ENCODE measurements around the gene NUDCD2. TPM values are rescaled to one million over a fixed set of nuclear protein-coding genes. Genes with fewer than 3 reads are reported as not detected.

Gene NUDCD2
- total and polyA plus RNA-seq, 9 of the 15 experiments (the other 6 are each of a cell fraction or from before 2014, with no cell fraction given) = 14.6 to 76.9 (median 32.5) TPM

DNA sequence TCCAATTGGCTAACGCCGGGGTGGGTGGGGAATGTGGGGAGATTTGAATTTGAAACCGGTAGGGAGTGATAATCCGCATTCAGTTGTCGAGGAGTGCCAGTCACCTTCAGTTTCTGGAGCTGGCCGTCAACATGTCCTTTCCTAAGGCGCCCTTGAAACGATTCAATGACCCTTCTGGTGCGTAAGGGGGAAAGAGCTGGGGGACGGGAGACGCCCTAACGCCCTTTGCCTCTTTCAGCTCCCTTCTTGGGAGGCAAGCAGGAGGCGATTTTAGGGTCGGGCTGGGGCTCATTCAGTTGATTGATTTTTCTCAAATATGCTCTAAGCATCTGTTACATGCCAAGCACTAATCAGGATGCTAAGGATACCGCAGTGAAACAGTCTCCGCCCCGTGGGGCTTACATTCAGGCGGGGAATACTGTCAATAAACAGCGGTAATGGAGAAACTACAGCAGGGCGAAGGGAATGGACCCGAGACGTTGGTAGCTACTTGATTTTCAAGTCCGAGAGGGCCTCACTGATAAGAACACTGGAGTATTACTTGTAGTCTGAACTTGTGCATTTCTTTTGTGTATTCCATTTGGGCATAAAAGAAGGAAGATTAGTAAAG lies 765 bp upstream of the NUDCD2 start, which contains the start of gene HMMR (continued):
- TF ChIP-seq, protein P1, sequence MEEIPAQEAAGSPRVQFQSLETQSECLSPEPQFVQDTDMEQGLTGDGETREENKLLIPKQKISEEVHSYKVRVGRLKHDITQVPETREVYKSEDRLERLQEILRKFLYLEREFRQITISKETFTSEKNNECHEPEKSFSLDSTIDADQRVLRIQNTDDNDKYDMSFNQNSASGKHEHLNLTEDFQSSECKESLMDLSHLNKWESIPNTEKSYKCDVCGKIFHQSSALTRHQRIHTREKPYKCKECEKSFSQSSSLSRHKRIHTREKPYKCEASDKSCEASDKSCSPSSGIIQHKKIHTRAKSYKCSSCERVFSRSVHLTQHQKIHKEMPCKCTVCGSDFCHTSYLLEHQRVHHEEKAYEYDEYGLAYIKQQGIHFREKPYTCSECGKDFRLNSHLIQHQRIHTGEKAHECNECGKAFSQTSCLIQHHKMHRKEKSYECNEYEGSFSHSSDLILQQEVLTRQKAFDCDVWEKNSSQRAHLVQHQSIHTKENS (CRISPR knock-in tag; IDR thresholded peaks at IDR 0.05) = no peak
- TF ChIP-seq POLR2H (tag; IDR thresholded peaks at IDR 0.05; ENCODE audit: low read depth) (peak; percentile 93), HNRNPLL (IDR thresholded peaks at IDR 0.05; ENCODE audit: low read depth, low read length, poor library complexity, severe bottlenecking) (no peak), KDM1A (IDR thresholded peaks at IDR 0.05) (no peak), FOXJ3 (CRISPR knock-in tag; IDR thresholded peaks at IDR 0.05) (no peak), CXXC5 (CRISPR knock-in tag; IDR thresholded peaks at IDR 0.05) (no peak), BRD4 (IDR thresholded peaks at IDR 0.05) (peak; percentile 37), ARID2 (IDR thresholded peaks at IDR 0.05) (0 out of 2 replicates have a peak, but pooled peaks have one; percentile 43), ZNF79 (CRISPR knock-in tag; IDR thresholded peaks at IDR 0.05; ENCODE audit: low read depth) (no peak), TRIM24 (IDR thresholded peaks at IDR 0.05) (no peak), MEF2A (IDR thresholded peaks at IDR 0.05; ENCODE audit: control insufficient read depth, low read depth, low read length) (no peak), KDM5B (IDR thresholded peaks at IDR 0.05; ENCODE audit: insufficient replicate concordance, low read depth, low read length) (no peak), HIVEP1 (CRISPR knock-in tag; IDR thresholded peaks at IDR 0.05) (no peak)
- TF ChIP-seq, protein P2, sequence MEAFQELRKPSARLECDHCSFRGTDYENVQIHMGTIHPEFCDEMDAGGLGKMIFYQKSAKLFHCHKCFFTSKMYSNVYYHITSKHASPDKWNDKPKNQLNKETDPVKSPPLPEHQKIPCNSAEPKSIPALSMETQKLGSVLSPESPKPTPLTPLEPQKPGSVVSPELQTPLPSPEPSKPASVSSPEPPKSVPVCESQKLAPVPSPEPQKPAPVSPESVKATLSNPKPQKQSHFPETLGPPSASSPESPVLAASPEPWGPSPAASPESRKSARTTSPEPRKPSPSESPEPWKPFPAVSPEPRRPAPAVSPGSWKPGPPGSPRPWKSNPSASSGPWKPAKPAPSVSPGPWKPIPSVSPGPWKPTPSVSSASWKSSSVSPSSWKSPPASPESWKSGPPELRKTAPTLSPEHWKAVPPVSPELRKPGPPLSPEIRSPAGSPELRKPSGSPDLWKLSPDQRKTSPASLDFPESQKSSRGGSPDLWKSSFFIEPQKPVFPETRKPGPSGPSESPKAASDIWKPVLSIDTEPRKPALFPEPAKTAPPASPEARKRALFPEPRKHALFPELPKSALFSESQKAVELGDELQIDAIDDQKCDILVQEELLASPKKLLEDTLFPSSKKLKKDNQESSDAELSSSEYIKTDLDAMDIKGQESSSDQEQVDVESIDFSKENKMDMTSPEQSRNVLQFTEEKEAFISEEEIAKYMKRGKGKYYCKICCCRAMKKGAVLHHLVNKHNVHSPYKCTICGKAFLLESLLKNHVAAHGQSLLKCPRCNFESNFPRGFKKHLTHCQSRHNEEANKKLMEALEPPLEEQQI (IDR thresholded peaks at IDR 0.05) = peak; percentile 32; the same call in 1 of the 2 replicates
- TF ChIP-seq, protein P3, sequence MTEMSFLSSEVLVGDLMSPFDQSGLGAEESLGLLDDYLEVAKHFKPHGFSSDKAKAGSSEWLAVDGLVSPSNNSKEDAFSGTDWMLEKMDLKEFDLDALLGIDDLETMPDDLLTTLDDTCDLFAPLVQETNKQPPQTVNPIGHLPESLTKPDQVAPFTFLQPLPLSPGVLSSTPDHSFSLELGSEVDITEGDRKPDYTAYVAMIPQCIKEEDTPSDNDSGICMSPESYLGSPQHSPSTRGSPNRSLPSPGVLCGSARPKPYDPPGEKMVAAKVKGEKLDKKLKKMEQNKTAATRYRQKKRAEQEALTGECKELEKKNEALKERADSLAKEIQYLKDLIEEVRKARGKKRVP (CRISPR knock-in tag; IDR thresholded peaks at IDR 0.05) = no peak
- TF ChIP-seq, protein P4, sequence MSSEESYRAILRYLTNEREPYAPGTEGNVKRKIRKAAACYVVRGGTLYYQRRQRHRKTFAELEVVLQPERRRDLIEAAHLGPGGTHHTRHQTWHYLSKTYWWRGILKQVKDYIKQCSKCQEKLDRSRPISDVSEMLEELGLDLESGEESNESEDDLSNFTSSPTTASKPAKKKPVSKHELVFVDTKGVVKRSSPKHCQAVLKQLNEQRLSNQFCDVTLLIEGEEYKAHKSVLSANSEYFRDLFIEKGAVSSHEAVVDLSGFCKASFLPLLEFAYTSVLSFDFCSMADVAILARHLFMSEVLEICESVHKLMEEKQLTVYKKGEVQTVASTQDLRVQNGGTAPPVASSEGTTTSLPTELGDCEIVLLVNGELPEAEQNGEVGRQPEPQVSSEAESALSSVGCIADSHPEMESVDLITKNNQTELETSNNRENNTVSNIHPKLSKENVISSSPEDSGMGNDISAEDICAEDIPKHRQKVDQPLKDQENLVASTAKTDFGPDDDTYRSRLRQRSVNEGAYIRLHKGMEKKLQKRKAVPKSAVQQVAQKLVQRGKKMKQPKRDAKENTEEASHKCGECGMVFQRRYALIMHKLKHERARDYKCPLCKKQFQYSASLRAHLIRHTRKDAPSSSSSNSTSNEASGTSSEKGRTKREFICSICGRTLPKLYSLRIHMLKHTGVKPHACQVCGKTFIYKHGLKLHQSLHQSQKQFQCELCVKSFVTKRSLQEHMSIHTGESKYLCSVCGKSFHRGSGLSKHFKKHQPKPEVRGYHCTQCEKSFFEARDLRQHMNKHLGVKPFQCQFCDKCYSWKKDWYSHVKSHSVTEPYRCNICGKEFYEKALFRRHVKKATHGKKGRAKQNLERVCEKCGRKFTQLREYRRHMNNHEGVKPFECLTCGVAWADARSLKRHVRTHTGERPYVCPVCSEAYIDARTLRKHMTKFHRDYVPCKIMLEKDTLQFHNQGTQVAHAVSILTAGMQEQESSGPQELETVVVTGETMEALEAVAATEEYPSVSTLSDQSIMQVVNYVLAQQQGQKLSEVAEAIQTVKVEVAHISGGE (CRISPR knock-in tag; IDR thresholded peaks at IDR 0.05) = no peak
- TF ChIP-seq, protein P5, sequence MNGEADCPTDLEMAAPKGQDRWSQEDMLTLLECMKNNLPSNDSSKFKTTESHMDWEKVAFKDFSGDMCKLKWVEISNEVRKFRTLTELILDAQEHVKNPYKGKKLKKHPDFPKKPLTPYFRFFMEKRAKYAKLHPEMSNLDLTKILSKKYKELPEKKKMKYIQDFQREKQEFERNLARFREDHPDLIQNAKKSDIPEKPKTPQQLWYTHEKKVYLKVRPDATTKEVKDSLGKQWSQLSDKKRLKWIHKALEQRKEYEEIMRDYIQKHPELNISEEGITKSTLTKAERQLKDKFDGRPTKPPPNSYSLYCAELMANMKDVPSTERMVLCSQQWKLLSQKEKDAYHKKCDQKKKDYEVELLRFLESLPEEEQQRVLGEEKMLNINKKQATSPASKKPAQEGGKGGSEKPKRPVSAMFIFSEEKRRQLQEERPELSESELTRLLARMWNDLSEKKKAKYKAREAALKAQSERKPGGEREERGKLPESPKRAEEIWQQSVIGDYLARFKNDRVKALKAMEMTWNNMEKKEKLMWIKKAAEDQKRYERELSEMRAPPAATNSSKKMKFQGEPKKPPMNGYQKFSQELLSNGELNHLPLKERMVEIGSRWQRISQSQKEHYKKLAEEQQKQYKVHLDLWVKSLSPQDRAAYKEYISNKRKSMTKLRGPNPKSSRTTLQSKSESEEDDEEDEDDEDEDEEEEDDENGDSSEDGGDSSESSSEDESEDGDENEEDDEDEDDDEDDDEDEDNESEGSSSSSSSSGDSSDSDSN (IDR thresholded peaks at IDR 0.05; ENCODE audit: borderline replicate concordance in 1 of 2, low read depth in 2 of 2, low read length in 2 of 2) = 0 out of 4 replicates have a peak, but pooled peaks of 1 of the 2 experiments have one; percentile 34

All from K562 (cell line).